ENCODE data around the gene SNPH. TPM values are rescaled to one million over a fixed set of nuclear protein-coding genes. Genes with fewer than 3 reads are reported as not detected.

SNPH gene
- total RNA-seq, 1 experiment from 2014 or later: 21.4 TPM

DNA sequence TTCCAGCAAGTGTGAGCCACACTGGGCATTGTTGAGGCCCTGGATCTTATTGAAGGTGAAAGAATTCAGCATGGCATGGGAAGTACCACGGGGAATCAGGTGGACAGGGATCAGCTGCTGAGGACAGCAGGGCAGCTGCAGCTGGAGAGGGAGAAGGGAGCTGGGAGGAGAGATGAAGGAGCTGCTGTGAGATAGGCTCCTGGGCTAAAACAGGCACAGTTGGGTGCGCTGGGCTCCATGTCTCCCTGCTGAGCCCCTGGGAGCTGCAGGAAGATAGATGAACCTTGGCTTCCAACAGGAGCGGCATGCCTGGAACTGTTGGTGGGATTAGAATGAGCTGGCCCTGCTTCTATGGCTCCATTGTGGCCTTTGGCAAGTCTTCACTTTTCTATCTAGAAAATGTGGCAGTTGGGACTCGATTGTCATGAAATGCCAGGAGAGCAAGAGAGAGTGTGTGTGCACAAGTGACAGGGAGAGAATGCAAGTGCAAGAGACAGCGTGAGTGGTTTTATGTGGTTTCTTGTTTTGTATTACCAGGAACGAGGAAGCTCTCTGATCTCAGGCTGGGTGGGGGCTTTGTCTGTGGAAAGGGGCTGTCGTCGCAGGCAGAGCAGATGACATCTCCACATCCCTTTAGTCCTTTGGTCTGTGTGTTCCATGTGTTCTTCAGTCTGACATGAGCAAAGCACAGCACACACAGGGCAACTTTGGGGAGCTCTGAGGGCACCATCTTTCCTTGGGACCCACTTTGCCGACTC lies 20.4 kb downstream of the SNPH start:
- BruUV-seq (replicated peaks): no TSS peak
- H3K4me3 ChIP-seq (ENCODE audit: low read length): no peak overlapping the region
- H3K36me3 ChIP-seq (ENCODE audit: low read depth, low read length): no peaks in the 10 kb centered on the region
- no peak for DNase-seq
- ATAC-seq: no peak
- no peak overlapping the region for H2AFZ ChIP-seq (ENCODE audit: low read length)
- no peak for TF ChIP-seq EZH2 (IDR thresholded peaks at IDR 0.05; ENCODE audit: low read length, unreplicated experiment)
- TF ChIP-seq, protein P1, sequence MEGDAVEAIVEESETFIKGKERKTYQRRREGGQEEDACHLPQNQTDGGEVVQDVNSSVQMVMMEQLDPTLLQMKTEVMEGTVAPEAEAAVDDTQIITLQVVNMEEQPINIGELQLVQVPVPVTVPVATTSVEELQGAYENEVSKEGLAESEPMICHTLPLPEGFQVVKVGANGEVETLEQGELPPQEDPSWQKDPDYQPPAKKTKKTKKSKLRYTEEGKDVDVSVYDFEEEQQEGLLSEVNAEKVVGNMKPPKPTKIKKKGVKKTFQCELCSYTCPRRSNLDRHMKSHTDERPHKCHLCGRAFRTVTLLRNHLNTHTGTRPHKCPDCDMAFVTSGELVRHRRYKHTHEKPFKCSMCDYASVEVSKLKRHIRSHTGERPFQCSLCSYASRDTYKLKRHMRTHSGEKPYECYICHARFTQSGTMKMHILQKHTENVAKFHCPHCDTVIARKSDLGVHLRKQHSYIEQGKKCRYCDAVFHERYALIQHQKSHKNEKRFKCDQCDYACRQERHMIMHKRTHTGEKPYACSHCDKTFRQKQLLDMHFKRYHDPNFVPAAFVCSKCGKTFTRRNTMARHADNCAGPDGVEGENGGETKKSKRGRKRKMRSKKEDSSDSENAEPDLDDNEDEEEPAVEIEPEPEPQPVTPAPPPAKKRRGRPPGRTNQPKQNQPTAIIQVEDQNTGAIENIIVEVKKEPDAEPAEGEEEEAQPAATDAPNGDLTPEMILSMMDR (conservative IDR thresholded peaks at IDR 0.05; ENCODE audit: low read depth, low read length): no peak
- no peak for TF ChIP-seq EZH2phosphoT487 (IDR thresholded peaks at IDR 0.05; ENCODE audit: borderline replicate concordance, low read length)
- no peaks in the 10 kb centered on the region for H3K9me3 ChIP-seq (ENCODE audit: low read length)
- no peaks in the 10 kb centered on the region for H3K27me3 ChIP-seq (ENCODE audit: low read length)
- H3K4me1 ChIP-seq (ENCODE audit: insufficient read depth, low read length): peaks cover 5% of the 10 kb centered on the region; the same call in 1 of the 2 replicates
- H3K79me2 ChIP-seq (ENCODE audit: low read length): no peaks in the 10 kb centered on the region
- H3K4me2 ChIP-seq (ENCODE audit: low read length): no peak overlapping the region
- intact Hi-C loops (cut with micrococcal nuclease): no loop called here
- H4K20me1 ChIP-seq (ENCODE audit: low read length): no peaks in the 10 kb centered on the region
- no peak overlapping the region for H3K9ac ChIP-seq (ENCODE audit: low read length)
- no peak overlapping the region for H3K27ac ChIP-seq (ENCODE audit: low read length)
- no peaks in the 10 kb centered on the region for H3F3A ChIP-seq (ENCODE audit: low read length, unreplicated experiment)
- ChIA-PET POLR2A (ENCODE audit: unreplicated experiment) (no interaction called here), CTCF (no interaction called here)
- H3K9me2 ChIP-seq (replicated peaks; ENCODE audit: low read length): no peaks in the 10 kb centered on the region

GRCh38 chr20:1287306-1287705 lies 21.2 kb downstream of the SNPH start:
- H3K4me3 ChIP-seq (ENCODE audit: low read length): no peak overlapping the region
- intact Hi-C loops (cut with micrococcal nuclease): no loop called here
- ATAC-seq (no peak), DNase-seq (no peak)
- H3K79me2 ChIP-seq (ENCODE audit: low read length): no peaks in the 10 kb centered on the region
- H3K9ac ChIP-seq (ENCODE audit: low read length): no peak overlapping the region
- H3K27ac ChIP-seq (ENCODE audit: low read length): no peak overlapping the region
- no peaks in the 10 kb centered on the region for H3K27me3 ChIP-seq (ENCODE audit: low read length)
- ChIA-PET POLR2A (ENCODE audit: unreplicated experiment) (no interaction called here), CTCF (no interaction called here)
- no peak overlapping the region for H2AFZ ChIP-seq (ENCODE audit: low read length)
- no peak overlapping the region for H3K4me2 ChIP-seq (ENCODE audit: low read length)
- H3K9me3 ChIP-seq (ENCODE audit: low read length): no peaks in the 10 kb centered on the region
- H3K4me1 ChIP-seq (ENCODE audit: insufficient read depth, low read length): no peaks in the 10 kb centered on the region
- no peaks in the 10 kb centered on the region for H3F3A ChIP-seq (ENCODE audit: low read length, unreplicated experiment)
- no TSS peak for BruUV-seq (replicated peaks)
- H3K9me2 ChIP-seq (replicated peaks; ENCODE audit: low read length): no peaks in the 10 kb centered on the region
- H4K20me1 ChIP-seq (ENCODE audit: low read length): no peaks in the 10 kb centered on the region
- TF ChIP-seq, protein P1 (conservative IDR thresholded peaks at IDR 0.05; ENCODE audit: low read depth, low read length): no peak
- no peak for TF ChIP-seq EZH2phosphoT487 (IDR thresholded peaks at IDR 0.05; ENCODE audit: borderline replicate concordance, low read length)
- TF ChIP-seq EZH2 (IDR thresholded peaks at IDR 0.05; ENCODE audit: low read length, unreplicated experiment): no peak
- H3K36me3 ChIP-seq (ENCODE audit: low read depth, low read length): no peaks in the 10 kb centered on the region

- no peaks in the 10 kb centered on the region for H3F3A ChIP-seq (ENCODE audit: low read length, unreplicated experiment)
- H3K79me2 ChIP-seq (ENCODE audit: low read length): no peaks in the 10 kb centered on the region
- ChIA-PET POLR2A (ENCODE audit: unreplicated experiment) (no interaction called here), CTCF (no interaction called here)
- H2AFZ ChIP-seq (ENCODE audit: low read length): no peak overlapping the region
- no peak for ATAC-seq
- no peaks in the 10 kb centered on the region for H3K27me3 ChIP-seq (ENCODE audit: low read length)
- H3K4me2 ChIP-seq (ENCODE audit: low read length): no peak overlapping the region
- TF ChIP-seq, protein P1 (conservative IDR thresholded peaks at IDR 0.05; ENCODE audit: low read depth, low read length): no peak
- TF ChIP-seq EZH2 (IDR thresholded peaks at IDR 0.05; ENCODE audit: low read length, unreplicated experiment) (no peak), EZH2phosphoT487 (IDR thresholded peaks at IDR 0.05; ENCODE audit: borderline replicate concordance, low read length) (no peak)
- intact Hi-C loops (cut with micrococcal nuclease): no loop called here
- H3K9ac ChIP-seq (ENCODE audit: low read length): no peak overlapping the region
- DNase-seq: no peak
- no peak overlapping the region for H3K27ac ChIP-seq (ENCODE audit: low read length)
- H3K4me1 ChIP-seq (ENCODE audit: insufficient read depth, low read length): no peaks in the 10 kb centered on the region
- H3K9me2 ChIP-seq (replicated peaks; ENCODE audit: low read length): no peaks in the 10 kb centered on the region
- no peaks in the 10 kb centered on the region for H3K9me3 ChIP-seq (ENCODE audit: low read length)
- H4K20me1 ChIP-seq (ENCODE audit: low read length): no peaks in the 10 kb centered on the region
- H3K36me3 ChIP-seq (ENCODE audit: low read depth, low read length): no peaks in the 10 kb centered on the region
- BruUV-seq (replicated peaks): no TSS peak
- H3K4me3 ChIP-seq (ENCODE audit: low read length): no peak overlapping the region
Observed at GRCh38 chr20:1287787-1288569, 21.9 kb downstream of the SNPH start.
